HUES64 (cell line): ENCODE data around the gene ZNF562.

Experiments used
- H3K27ac ChIP-seq: 2 replicates; pipeline ENCODE4 v1.7.0; 2013; ENCODE audit warnings: low read depth, low read length, inconsistent platforms
- H3K27me3 ChIP-seq: 2 replicates; pipeline ENCODE4 v1.6.1; 2013; ENCODE audit warnings: mild to moderate bottlenecking, low read length; ENCODE audit not compliant: insufficient read depth
- H3K36me3 ChIP-seq: 2 replicates; pipeline ENCODE4 v1.6.1; 2013; ENCODE audit warnings: mild to moderate bottlenecking, low read length; ENCODE audit not compliant: insufficient read depth
- H3K4me1 ChIP-seq: 2 replicates; pipeline ENCODE4 v1.6.1; 2013; ENCODE audit warnings: mild to moderate bottlenecking, low read length, moderate library complexity; ENCODE audit not compliant: insufficient read depth
- H3K4me3 ChIP-seq: 2 replicates; pipeline ENCODE4 v1.5.1; 2013; ENCODE audit warnings: mild to moderate bottlenecking, low read length, moderate library complexity
- H3K9ac ChIP-seq: 2 replicates; pipeline ENCODE4 v1.6.1; 2013; ENCODE audit warnings: mild to moderate bottlenecking, low read depth, low read length
- H3K9me3 ChIP-seq: 2 replicates; pipeline ENCODE4 v1.6.1; 2013; ENCODE audit warnings: low read depth, low read length; ENCODE audit not compliant: insufficient read depth
- WGBS: fragments of 150-250, 120-280 bp; methylation state at CpG from one replicate; pipeline ENCODE4 v1.1.7; 2013; ENCODE audit warnings: missing lambda C conversion rate; 5-methylcytosine and 5-hydroxymethylcytosine counted together

Gene ZNF562

DNA sequence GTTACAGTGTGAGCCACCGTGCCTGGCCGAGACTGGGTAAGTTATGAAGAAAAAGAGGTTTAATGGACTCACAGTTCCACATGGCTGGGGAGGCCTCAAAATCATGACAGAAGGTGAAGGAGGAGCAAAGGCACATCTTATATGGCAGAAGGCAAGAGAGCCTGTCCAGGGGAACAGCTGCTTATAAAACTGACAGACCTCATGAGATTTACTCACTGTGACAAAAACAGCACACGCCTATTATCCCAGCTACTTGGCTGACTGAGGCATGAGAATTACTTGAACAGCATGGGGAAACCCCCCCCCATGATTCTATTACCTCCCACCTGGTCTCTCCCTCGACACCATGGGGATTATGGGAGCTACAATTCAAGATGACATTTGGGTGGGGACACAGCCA lies 30.4 kb downstream of the ZNF562 start:
- no peak overlapping the region for H3K4me3 ChIP-seq
- H3K9ac ChIP-seq: no peak overlapping the region
- H3K4me1 ChIP-seq: peaks cover 6% of the 10 kb centered on the region; the same call in 1 of the 2 replicates
- H3K27me3 ChIP-seq: no peaks in the 10 kb centered on the region
- no peak overlapping the region for H3K27ac ChIP-seq
- peaks cover 14% of the 10 kb centered on the region for H3K9me3 ChIP-seq
- H3K36me3 ChIP-seq: peaks cover 39% of the 10 kb centered on the region
- 94% methylated on average over 4 of the region's 4 CpGs for WGBS

DNA sequence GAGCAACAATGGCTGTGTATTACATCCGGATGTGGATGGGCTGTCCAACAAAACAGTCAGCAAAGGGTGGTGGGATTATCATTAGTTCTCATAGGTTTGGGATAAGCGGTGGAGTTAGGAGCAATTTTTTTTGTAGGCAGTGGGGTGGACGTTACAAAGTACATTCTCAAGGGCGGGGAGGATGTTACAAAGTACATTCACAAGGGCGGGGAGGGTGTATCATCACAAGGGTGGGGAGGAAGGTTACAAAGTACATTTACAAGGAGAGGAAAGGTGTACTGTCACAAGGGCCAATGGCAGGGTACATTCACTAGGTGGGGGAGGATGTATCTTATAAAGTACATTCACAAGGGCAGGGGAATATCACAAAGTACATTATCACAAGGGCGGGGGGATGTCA lies 33.1 kb downstream of the ZNF562 start:
- Histone ChIP-seq H3K4me3 (no peak overlapping the region), H3K36me3 (peaks cover 31% of the 10 kb centered on the region), H3K27ac (no peak overlapping the region), H3K4me1 (no peaks in the 10 kb centered on the region), H3K9ac (no peak overlapping the region), H3K9me3 (peaks cover 14% of the 10 kb centered on the region), H3K27me3 (no peaks in the 10 kb centered on the region)
- WGBS: 97% methylated on average over 6 of the region's 6 CpGs

DNA sequence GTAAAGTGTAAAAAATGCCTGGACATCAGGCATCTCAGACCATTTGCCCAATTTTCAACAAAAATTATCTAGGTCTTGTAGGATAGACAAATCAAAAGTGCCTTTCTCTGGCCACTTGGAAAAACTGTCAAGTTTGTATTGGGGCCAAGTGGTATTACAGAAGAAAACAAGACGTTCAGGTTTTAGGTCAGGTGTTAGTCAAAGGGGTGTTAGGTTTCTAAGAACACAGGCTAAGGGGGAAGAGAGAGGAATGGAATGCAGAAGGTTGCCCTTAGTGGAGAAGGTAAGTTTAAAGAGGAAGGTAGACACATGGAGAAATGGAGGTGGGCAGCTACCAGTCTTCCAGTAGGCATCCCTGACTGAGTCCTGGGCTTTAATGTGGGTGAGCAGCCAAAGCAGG lies 33.9 kb downstream of the ZNF562 start:
- H3K36me3 ChIP-seq: peaks cover 27% of the 10 kb centered on the region
- no peak overlapping the region for H3K9ac ChIP-seq
- WGBS: 85% methylated on average over 1 of the region's 1 CpG

DNA sequence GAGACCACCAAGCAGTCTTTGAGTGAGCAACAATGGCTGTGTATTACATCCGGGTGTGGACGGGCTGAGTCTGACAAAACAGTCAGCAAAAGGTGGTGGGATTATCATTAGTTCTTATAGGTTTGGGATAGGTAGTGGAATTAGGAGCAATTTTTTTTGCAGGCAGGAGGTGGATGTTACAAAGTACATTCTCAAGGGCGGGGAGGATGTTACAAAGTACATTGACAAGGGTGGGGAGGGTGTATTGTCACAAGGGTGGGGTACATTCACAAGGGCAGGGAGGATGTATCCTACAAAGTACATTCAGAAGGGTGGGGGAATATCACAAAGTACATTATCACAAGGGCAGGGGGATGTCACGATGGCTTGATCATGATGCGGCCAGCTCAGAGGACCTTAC lies 38.9 kb downstream of the ZNF562 start:
- Histone ChIP-seq H3K4me1 (no peaks in the 10 kb centered on the region), H3K4me3 (no peak overlapping the region), H3K9ac (no peak overlapping the region), H3K27me3 (no peaks in the 10 kb centered on the region), H3K9me3 (peaks cover 2% of the 10 kb centered on the region; the same call in 1 of the 2 replicates), H3K36me3 (peaks cover 35% of the 10 kb centered on the region), H3K27ac (no peak overlapping the region)
- WGBS: 97% methylated on average over 5 of the region's 5 CpGs

More for the DNA sequence above, 33.9 kb downstream of the ZNF562 start:
- no peak overlapping the region for H3K4me3 ChIP-seq
- H3K9me3 ChIP-seq: peaks cover 14% of the 10 kb centered on the region
- H3K27me3 ChIP-seq: no peaks in the 10 kb centered on the region
- no peaks in the 10 kb centered on the region for H3K4me1 ChIP-seq
- no peak overlapping the region for H3K27ac ChIP-seq

DNA sequence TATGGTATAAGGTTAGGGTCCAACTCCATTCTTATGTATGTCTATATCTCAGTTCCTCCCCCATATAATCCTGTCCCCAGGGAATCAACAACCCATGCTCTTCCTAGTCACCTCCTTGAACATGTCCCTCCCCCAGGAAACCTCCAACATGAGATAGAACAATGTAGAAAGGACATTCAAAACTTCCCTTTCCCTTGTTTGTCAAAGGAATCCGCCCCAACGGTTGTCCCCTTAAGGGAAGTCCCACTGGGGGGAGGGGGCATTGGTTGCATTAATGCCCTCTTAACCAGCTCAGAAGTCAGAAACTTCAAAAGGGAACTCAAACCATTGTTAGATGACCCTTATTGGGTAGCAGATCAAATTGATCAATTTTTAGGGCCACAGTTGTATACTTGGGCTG lies 47.0 kb downstream of the ZNF562 start:
- Histone ChIP-seq H3K4me1 (no peaks in the 10 kb centered on the region), H3K9me3 (no peaks in the 10 kb centered on the region), H3K36me3 (peaks cover 11% of the 10 kb centered on the region), H3K4me3 (no peak overlapping the region), H3K9ac (no peak overlapping the region), H3K27ac (no peak overlapping the region), H3K27me3 (no peaks in the 10 kb centered on the region)
- 100% methylated on average over 2 of the region's 2 CpGs for WGBS

DNA sequence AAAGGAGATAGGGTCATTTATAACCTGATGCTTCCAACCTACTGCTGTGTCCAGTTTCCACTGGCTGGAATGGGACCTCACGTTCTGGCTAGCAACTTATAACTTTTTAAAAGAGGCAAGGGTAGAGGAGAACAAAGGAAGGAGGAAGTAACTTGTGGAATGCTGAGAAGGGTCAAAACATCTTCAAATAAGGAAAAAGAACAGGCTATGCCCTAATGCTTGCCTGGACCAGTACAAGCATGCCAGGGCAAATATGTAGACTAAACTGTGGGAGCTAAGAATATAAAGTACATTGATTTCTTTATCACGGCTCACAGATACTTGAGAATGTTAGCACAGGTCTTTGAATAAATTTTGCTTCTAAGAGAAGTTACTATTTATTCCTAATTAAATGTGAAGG lies 52.4 kb downstream of the ZNF562 start:
- Histone ChIP-seq H3K9me3 (no peaks in the 10 kb centered on the region), H3K9ac (peak overlapping the region; percentile 53; the same call in 1 of the 2 replicates), H3K36me3 (peaks cover 21% of the 10 kb centered on the region), H3K4me1 (peaks cover 9% of the 10 kb centered on the region; the same call in 1 of the 2 replicates), H3K27ac (no peak overlapping the region), H3K4me3 (no peak overlapping the region), H3K27me3 (no peaks in the 10 kb centered on the region)
- WGBS: 92% methylated on average over 2 of the region's 2 CpGs

DNA sequence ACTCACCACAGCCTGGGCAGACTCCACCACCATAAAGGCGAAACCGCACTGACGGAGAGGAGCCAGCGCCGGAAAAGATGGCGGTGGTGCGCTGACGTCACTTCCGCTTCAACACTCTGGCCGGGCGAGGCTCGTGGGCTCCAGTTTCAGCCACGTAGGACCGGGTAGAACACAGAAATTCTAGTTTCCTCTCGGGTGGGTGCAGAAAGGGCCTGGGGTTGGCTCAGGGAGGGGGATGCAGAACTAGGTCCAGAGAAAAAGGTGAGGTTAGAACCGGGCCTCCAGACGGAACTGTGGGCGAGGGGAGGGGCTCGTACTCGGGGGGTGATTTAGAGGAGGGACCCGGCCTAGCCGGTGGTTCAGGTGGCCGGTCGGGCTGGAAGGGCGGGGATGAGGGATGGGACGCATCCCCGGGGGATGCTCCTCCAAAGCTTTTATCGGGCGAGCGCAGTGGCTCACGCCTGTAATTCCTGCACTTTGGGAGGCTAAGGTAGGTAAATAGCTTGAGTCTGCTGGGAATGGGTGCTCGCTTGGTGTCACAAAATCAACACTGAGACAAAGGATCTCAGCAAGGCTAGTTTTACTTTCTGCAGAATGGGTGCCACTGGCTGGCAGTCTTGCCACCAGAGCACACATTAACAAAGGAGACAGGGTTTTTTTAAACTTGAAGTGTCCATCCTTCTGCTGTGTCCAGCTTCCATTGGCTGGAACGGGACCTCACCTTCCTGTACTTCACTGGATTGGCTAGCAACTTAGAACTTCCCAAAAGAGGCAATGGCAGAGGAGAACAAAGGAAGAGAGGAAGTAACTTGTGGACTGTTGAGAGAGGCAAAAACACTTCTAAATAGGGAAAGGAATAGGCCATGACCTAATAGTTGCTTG lies 53.5 kb downstream of the ZNF562 start, which contains the start of gene ZNF561:
Gene ZNF561, minus strand, starts transcription at position 77 of the 882 bp plus-strand sequence. CDS start 1,776 bp downstream, outside the sequence.
- peaks cover 32% of the 10 kb centered on the region for H3K36me3 ChIP-seq
- peak within 1 kb of the TSS; percentile 78 for H3K4me3 ChIP-seq
- peak within 1 kb of the TSS; percentile 99 for H3K9ac ChIP-seq
- no peaks in the 10 kb centered on the region for H3K27me3 ChIP-seq
- 3% methylated on average over 33 of the region's 33 CpGs for WGBS
- no peaks in the 10 kb centered on the region for H3K9me3 ChIP-seq
- H3K4me1 ChIP-seq: peaks cover 9% of the 10 kb centered on the region; the same call in 1 of the 2 replicates
- peak within 1 kb of the TSS; percentile 98 for H3K27ac ChIP-seq

DNA sequence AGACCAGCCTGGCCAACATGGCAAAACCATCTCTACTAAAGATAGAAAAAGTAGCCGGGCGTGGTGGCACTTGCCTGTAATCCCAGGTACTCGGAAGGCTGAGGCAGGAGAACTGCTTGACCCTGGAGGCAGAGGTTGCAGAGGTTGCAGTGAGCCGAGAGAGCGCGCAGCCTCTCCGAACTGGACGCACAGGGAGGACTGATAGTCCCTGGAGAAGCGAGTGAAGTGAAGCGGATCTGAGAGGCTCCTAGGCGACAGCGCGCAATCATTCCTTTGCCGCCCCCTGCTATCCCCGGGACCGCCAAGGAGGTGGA lies 54.1 kb downstream of the ZNF562 start:
- Histone ChIP-seq H3K27ac (peak overlapping the region; percentile 98), H3K27me3 (no peaks in the 10 kb centered on the region), H3K36me3 (peaks cover 38% of the 10 kb centered on the region), H3K4me1 (peaks cover 9% of the 10 kb centered on the region; the same call in 1 of the 2 replicates), H3K4me3 (peak overlapping the region; percentile 78), H3K9ac (peak overlapping the region; percentile 99), H3K9me3 (no peaks in the 10 kb centered on the region)
- WGBS: under 1% methylated on average over 16 of the region's 16 CpGs

DNA sequence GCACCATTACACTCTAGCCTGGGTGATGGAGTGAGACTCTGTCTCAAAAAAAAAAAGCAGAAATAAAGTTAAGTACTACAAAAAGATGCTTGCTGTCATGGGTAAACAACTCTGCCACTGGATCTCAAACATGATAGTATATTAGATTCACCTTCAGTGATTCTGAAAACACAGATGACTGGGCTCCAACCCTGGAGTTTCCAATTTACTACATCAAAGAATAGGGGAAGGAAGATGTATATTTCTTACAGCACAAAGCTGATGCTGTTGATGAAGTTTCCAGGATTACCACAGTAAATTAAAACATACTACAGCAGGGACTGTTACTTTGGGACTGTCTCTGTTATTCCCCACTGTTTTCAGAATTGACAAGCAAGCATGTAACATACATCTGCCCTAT lies 59.1 kb downstream of the ZNF562 start:
- no peaks in the 10 kb centered on the region for H3K27me3 ChIP-seq
- 0 out of 2 replicates have a peak, but pooled peaks cover 4% of the 10 kb centered on the region for H3K4me1 ChIP-seq
- H3K9ac ChIP-seq: no peak overlapping the region
- no peak overlapping the region for H3K4me3 ChIP-seq
- H3K9me3 ChIP-seq: peaks cover 33% of the 10 kb centered on the region
- H3K36me3 ChIP-seq: peaks cover 88% of the 10 kb centered on the region
- no peak overlapping the region for H3K27ac ChIP-seq

DNA sequence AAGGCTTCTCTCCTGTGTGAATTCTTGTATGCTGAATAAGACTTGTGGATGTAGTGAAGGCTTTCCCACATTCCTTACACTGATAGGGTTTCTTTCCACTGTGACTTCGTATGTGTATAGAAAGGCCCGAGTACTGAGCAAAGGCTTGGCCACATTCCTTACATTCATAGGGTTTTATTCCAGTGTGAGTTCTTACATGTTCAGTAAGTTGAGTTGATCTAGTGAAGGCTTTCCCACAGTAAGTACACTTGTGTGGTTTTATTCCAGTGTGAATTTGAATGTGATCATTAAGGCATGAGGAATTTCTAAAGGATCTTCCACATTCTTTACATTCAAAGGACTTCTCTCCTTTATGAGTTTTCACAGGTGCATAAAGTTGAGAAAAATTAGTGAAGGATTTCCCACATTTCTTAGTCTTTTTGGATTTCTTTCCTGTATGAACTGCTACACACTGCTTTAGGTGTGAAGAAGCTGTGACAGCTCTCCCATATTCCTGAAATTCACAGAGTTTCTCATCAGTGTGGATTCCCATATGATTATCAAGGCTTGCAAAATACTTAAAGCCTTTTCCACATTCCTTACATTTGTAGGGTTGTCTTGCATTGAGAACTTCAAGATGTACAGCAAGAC lies 64.3 kb downstream of the ZNF562 start:
- Histone ChIP-seq H3K27me3 (no peaks in the 10 kb centered on the region), H3K27ac (no peak overlapping the region), H3K4me3 (no peak overlapping the region), H3K36me3 (peaks cover 77% of the 10 kb centered on the region), H3K4me1 (no peaks in the 10 kb centered on the region), H3K9ac (no peak overlapping the region), H3K9me3 (peaks cover 58% of the 10 kb centered on the region)
- WGBS: 86% methylated on average over 2 of the region's 2 CpGs

DNA sequence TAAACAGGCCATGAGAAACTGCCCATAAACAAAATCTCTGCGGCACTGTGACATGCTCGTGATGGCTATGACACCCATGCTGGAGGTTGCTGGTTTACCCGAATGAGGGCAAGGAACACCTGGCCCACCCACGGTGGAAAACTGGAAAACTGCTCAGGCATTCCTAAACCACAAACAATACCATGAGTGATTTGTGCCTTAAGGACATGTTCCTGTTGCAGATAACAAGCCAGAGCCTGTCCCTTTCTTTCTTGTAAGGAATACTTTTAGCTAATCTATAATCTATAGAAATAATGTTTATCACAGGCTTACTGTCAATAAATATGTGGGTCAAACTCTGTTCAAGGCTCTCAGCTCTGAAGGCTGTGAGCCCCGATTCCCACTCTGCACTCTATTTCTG lies 66.0 kb downstream of the ZNF562 start:
- peaks cover 56% of the 10 kb centered on the region for H3K9me3 ChIP-seq
- no peaks in the 10 kb centered on the region for H3K4me1 ChIP-seq
- H3K36me3 ChIP-seq: peaks cover 61% of the 10 kb centered on the region

More for the DNA sequence above, 66.0 kb downstream of the ZNF562 start:
- Histone ChIP-seq H3K4me3 (no peak overlapping the region), H3K27ac (no peak overlapping the region), H3K27me3 (no peaks in the 10 kb centered on the region), H3K9ac (no peak overlapping the region)
- WGBS: 93% methylated on average over 5 of the region's 5 CpGs
